K562 (cell line): ENCODE results near the gene NRXN3. TPM values are rescaled to one million over a fixed set of nuclear protein-coding genes. Genes with fewer than 3 reads are reported as not detected.

Experiments
- ATAC-seq: fragments of 200-7000 bp; cut with Tn5 transposase; 3 replicates; pipeline ENCODE4 v1.9.1; 2020; ENCODE audit warnings: moderate library complexity
- BruUV-seq: library from RNA; stranded (reverse); fragments of 400-500 nt; replicated peaks from 2 replicates; lab custom pipeline; 2021; lab: Mats Ljungman, UMichigan
- CTCF ChIA-PET: fragments of 300-600 bp; formaldehyde crosslinking; extraction: SDS; loops from one replicate; lab custom pipeline; 2021; ENCODE audit warnings: low intra/inter-chr PET ratio; lab: Yijun Ruan, JAX
- POLR2A ChIA-PET: fragments of 300-600, 350-650 bp; sonication (Branson Sonifier 250); formaldehyde crosslinking; extraction: SDS; loops from one replicate; lab custom pipeline; 2021; ENCODE audit warnings: antibody characterized with exemption, inconsistent platforms; lab: Yijun Ruan, JAX
- DNase-seq, 4 experiments: peaks; one replicate each; pipeline versions ENCODE4 v3.0.0 to v3.0.0-alpha.2; 2011 to 2018; ENCODE audit warnings: low spot score in 3 of 4, mixed read lengths in 3 of 4; ENCODE audit errors: extremely low read depth in 1 of 4
- FAIRE-seq: peaks from 2 replicates; lab custom pipeline; 2011; peaks lifted over from hg19 to GRCh38; lab: Jason Lieb, UNC
- H2AFZ ChIP-seq: 2 replicates; pipeline ENCODE4 v1.6.0; 2011; ENCODE audit warnings: low read depth, low read length, control low read depth, inconsistent platforms
- H3K27ac ChIP-seq: fragments of 200-600 bp; 3 replicates; pipeline ENCODE4 v1.8.0; 2011; ENCODE audit warnings: low read depth, mild to moderate bottlenecking, control low read depth, inconsistent platforms, low read length, moderate library complexity, mixed read lengths; ENCODE audit errors: extremely low read depth
- H3K27me3 ChIP-seq, 2 experiments: fragments of 300-600 bp in 1 of 2; 2 replicates in 1 of 2; 3 replicates in 1 of 2; pipeline versions ENCODE4 v1.6.0 to v1.8.0; 2011; ENCODE audit warnings: inconsistent platforms in 2 of 2, low read length in 2 of 2, mild to moderate bottlenecking in 1 of 2, mixed read lengths in 1 of 2, moderate library complexity in 1 of 2; ENCODE audit not compliant: control insufficient read depth in 2 of 2, insufficient read depth in 2 of 2
- H3K36me3 ChIP-seq: fragments of 300-600 bp; 3 replicates; pipeline ENCODE4 v1.8.0; 2011; ENCODE audit warnings: mild to moderate bottlenecking, low read length, inconsistent platforms; ENCODE audit not compliant: control insufficient read depth, insufficient read depth
- H3K4me1 ChIP-seq, 2 experiments: fragments of 200-600 bp in 1 of 2; replicated peaks in 1 of 2; 2 replicates in 1 of 2; 3 replicates in 1 of 2; pipeline versions ENCODE4 v1.5.1 to v1.8.0; 2011; ENCODE audit warnings: inconsistent platforms in 2 of 2, low read length in 2 of 2, mild to moderate bottlenecking in 1 of 2, mixed read lengths in 1 of 2, moderate library complexity in 1 of 2; ENCODE audit not compliant: control insufficient read depth in 2 of 2, insufficient read depth in 2 of 2
- H3K4me2 ChIP-seq: 2 replicates; pipeline ENCODE4 v1.6.1; 2011; ENCODE audit warnings: low read length, control low read depth, inconsistent platforms, mixed read lengths; ENCODE audit not compliant: insufficient read depth
- H3K4me3 ChIP-seq: fragments of 200-600 bp; sonication (generic), shearing (Covaris generic); 2 replicates; pipeline ENCODE4 v1.5.1; 2016; ENCODE audit warnings: control low read depth, inconsistent platforms
- H3K79me2 ChIP-seq: fragments of 200-600 bp; 3 replicates; pipeline ENCODE4 v1.8.0; 2011; ENCODE audit warnings: low read length, inconsistent platforms; ENCODE audit not compliant: control insufficient read depth, insufficient read depth
- H3K9ac ChIP-seq, 2 experiments: 2 replicates each; pipeline versions ENCODE4 v1.6.0 to v1.6.1; 2011; ENCODE audit warnings: low read depth in 2 of 2, low read length in 2 of 2, control low read depth in 1 of 2, inconsistent platforms in 1 of 2, mild to moderate bottlenecking in 1 of 2, mixed read lengths in 1 of 2; ENCODE audit not compliant: insufficient read depth in 1 of 2
- H3K9me1 ChIP-seq: one replicate; pipeline ENCODE4 v1.6.0; 2011; ENCODE audit warnings: inconsistent platforms, mild to moderate bottlenecking, low read length, moderate library complexity; ENCODE audit not compliant: control insufficient read depth, insufficient read depth
- H3K9me3 ChIP-seq: replicated peaks from 2 replicates; pipeline ENCODE4 v1.5.1; 2011; ENCODE audit warnings: low read depth, low read length, inconsistent platforms; ENCODE audit not compliant: control insufficient read depth, insufficient read depth
- H4K20me1 ChIP-seq: replicated peaks from 2 replicates; pipeline ENCODE4 v1.6.1; 2011; ENCODE audit warnings: low read length, inconsistent platforms, mixed read lengths; ENCODE audit not compliant: control insufficient read depth, insufficient read depth
- FOXJ3 ChIP-seq: sonication (generic); formaldehyde crosslinking; IDR thresholded peaks from 2 replicates; pipeline ENCODE4 v1.4.0; 2020; ENCODE audit warnings: mild to moderate bottlenecking, missing genetic modification reagents
- IFI16 ChIP-seq: fragments of 250-450 bp; sonication (Bioruptor Pico); IDR thresholded peaks from 2 replicates; pipeline ENCODE4 v2.1.2; 2022; ENCODE audit warnings: mild to moderate bottlenecking, inconsistent platforms
- KDM4B ChIP-seq, 2 experiments: fragments of 450-650 bp in 1 of 2; sonication (generic) in 1 of 2; IDR thresholded peaks; 2 replicates each; pipeline ENCODE4 v1.6.1; 2016 to 2017; ENCODE audit warnings: borderline replicate concordance in 2 of 2, antibody characterized with exemption in 1 of 2, low read depth in 1 of 2, mild to moderate bottlenecking in 1 of 2
- SIN3B ChIP-seq: fragments of 450-650 bp; IDR thresholded peaks from 2 replicates; pipeline ENCODE4 v1.6.1; 2017; ENCODE audit warnings: low read depth, mild to moderate bottlenecking, moderate library complexity
- TAF9B ChIP-seq: fragments of 450-650 bp; IDR thresholded peaks from 2 replicates; pipeline ENCODE4 v1.6.1; 2018; ENCODE audit warnings: mild to moderate bottlenecking; ENCODE audit not compliant: partially characterized antibody
- ZNF124 ChIP-seq: sonication (generic); formaldehyde crosslinking; IDR thresholded peaks from 2 replicates; pipeline ENCODE4 v1.8.1; 2022; ENCODE audit warnings: missing genetic modification reagents
- ZNF197 ChIP-seq: fragments of 200-800 bp; sonication (Bioruptor generic); IDR thresholded peaks from 2 replicates; pipeline ENCODE4 v1.6.1; 2016; ENCODE audit warnings: low read depth, missing genetic modification characterization, missing compliant biosample characterization
- ZNF766 ChIP-seq: fragments of 200-800 bp; sonication (Bioruptor generic); conservative IDR thresholded peaks from 2 replicates; pipeline ENCODE4 v1.6.1; 2016; ENCODE audit warnings: missing genetic modification characterization, missing compliant biosample characterization
- WGBS: fragments of 100-300 bp; shearing (Covaris generic); methylation state at CpG from one replicate; pipeline ENCODE4 v1.1.6; 2016; ENCODE audit warnings: low coverage, mixed read lengths; ENCODE audit not compliant: insufficient coverage; ENCODE audit errors: missing lambda C conversion rate; 5-methylcytosine and 5-hydroxymethylcytosine counted together
- in situ Hi-C: fragments of 300-500 bp; cut with MboI; formaldehyde crosslinking; loops from 4 replicates; pipeline ENCODE4 v1.15.0; 2018; ENCODE audit warnings: inconsistent platforms, mixed read lengths
- intact Hi-C: fragments of 100-400 bp; cut with micrococcal nuclease; formaldehyde crosslinking; loops from 2 replicates; pipeline ENCODE4 v1.14.2; 2022
- polyA plus RNA-seq, 8 experiments: library from polyadenylated mRNA; depleted of rRNA in 4 of 8; stranded (reverse) in 5 of 8; unstranded in 3 of 8; fragments of >200 nt; fragmentation: Nextera tagmentation in 2 of 8; fragmentation: Illumina TruSeq in 1 of 8; extraction: Ambion mirVana in 2 of 8; extraction: Trizol in 1 of 8; gene quantifications; 2 replicates each; pipeline versions ENCODE4 v1.2.1 to v1.2.3, GENCODE V29; 2011 to 2014; ENCODE audit warnings: inconsistent platforms in 1 of 8, missing spikeins in 1 of 8
- total RNA-seq, 7 experiments: library from RNA; depleted of rRNA in 6 of 7; stranded (reverse); fragments of >200 nt in 6 of 7; fragmentation: Illumina TruSeq in 2 of 7; extraction: Trizol in 2 of 7; gene quantifications; 2 replicates each; pipeline versions ENCODE4 v1.2.1 to v1.2.3, GENCODE V29; 2011 to 2021; ENCODE audit warnings: low replicate concordance in 1 of 7
- TF ChIP-seq, protein P1 (sequence below): fragments of 450-650 bp; IDR thresholded peaks from 2 replicates; pipeline ENCODE4 v1.6.1; 2018; ENCODE audit warnings: mild to moderate bottlenecking, low read depth; ENCODE audit not compliant: partially characterized antibody

NRXN3 gene
- total and polyA plus RNA-seq, 9 of the 15 experiments (the other 6 are each of a cell fraction or from before 2014, with no cell fraction given), result 0.09 TPM; not detected in 8

GRCh38 chr14:79028281-79028680, 858.1 kb downstream of the NRXN3 start:
- intact Hi-C loops (no loop called here), in situ Hi-C loops (no loop called here)
- H3K27me3 ChIP-seq, result no peaks in the 10 kb centered on the region
- no peak overlapping the region for H3K4me3 ChIP-seq
- no peaks in the 10 kb centered on the region for H3K9me3 ChIP-seq
- H3K27ac ChIP-seq, result no peak overlapping the region
- H4K20me1 ChIP-seq, result no peaks in the 10 kb centered on the region
- H3K4me1 ChIP-seq, result no peaks in the 10 kb centered on the region
- no peak for DNase-seq
- H3K9ac ChIP-seq, result no peak overlapping the region
- H3K4me2 ChIP-seq, result no peak overlapping the region
- 0% methylated on average over 3 of the region's 3 CpGs for WGBS
- ChIA-PET POLR2A (interaction anchor here (0.5 kb wide), 1 partner anchor 41 kb away, joined by 3 read pairs; no protein-coding TSS in a partner anchor), CTCF (no interaction called here)
- TF ChIP-seq, protein P1, sequence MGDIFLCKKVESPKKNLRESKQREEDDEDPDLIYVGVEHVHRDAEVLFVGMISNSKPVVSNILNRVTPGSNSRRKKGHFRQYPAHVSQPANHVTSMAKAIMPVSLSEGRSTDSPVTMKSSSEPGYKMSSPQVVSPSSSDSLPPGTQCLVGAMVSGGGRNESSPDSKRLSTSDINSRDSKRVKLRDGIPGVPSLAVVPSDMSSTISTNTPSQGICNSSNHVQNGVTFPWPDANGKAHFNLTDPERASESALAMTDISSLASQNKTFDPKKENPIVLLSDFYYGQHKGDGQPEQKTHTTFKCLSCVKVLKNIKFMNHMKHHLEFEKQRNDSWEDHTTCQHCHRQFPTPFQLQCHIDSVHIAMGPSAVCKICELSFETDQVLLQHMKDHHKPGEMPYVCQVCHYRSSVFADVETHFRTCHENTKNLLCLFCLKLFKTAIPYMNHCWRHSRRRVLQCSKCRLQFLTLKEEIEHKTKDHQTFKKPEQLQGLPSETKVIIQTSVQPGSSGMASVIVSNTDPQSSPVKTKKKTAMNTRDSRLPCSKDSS, result no peak
- no peak for TF ChIP-seq FOXJ3 (CRISPR knock-in tag)
- TF ChIP-seq SIN3B, result no peak
- TF ChIP-seq TAF9B, result no peak
- TF ChIP-seq IFI16 (CRISPR knock-in tag), result no peak
- no peak for TF ChIP-seq ZNF197 (CRISPR knock-in tag)
- TF ChIP-seq ZNF124 (CRISPR knock-in tag), result no peak
- TF ChIP-seq ZNF766 (CRISPR knock-in tag), result no peak
- TF ChIP-seq KDM4B (IDR thresholded peaks at IDR 0.05; ENCODE audit: borderline replicate concordance in 2 of 2, low read depth in 1 of 2), result no peak
- H2AFZ ChIP-seq, result no peak overlapping the region
- H3K36me3 ChIP-seq, result no peaks in the 10 kb centered on the region
- no TSS peak for BruUV-seq
- FAIRE-seq, result no peak
- no peak for ATAC-seq
- H3K9me1 ChIP-seq, result no peaks in the 10 kb centered on the region
- no peaks in the 10 kb centered on the region for H3K79me2 ChIP-seq
